Gastroesophageal sphincter (tissue), 4 donors: ENCODE data around the gene GRID1. TPM values are rescaled to one million over a fixed set of nuclear protein-coding genes. Genes with fewer than 3 reads are reported as not detected.

Source experiments
- ATAC-seq: fragments of 150-250 bp; one replicate; pipeline ENCODE4 v1.9.1; 2016; ENCODE audit warnings: mild to moderate bottlenecking, moderate library complexity
- H3K27ac ChIP-seq, 4 donors: fragments of 200-600 bp; sonication (generic) in 3 of 4; 1 replicate in 3 of 4; 2 replicates in 1 of 4; pipeline ENCODE4 v1.5.1; 2016 to 2019
- H3K27me3 ChIP-seq: fragments of 200-600 bp; sonication (generic); one replicate; pipeline ENCODE4 v1.5.1; 2019
- H3K36me3 ChIP-seq, 2 donors: fragments of 200-600 bp; sonication (generic); one replicate each; pipeline ENCODE4 v1.5.1; 2019; ENCODE audit warnings: control low read depth in 1 of 2
- H3K4me1 ChIP-seq, 3 donors: fragments of 200-600 bp; sonication (generic); 1 replicate in 2 of 3; 2 replicates in 1 of 3; pipeline ENCODE4 v1.5.1; 2016 to 2019; ENCODE audit warnings: control low read depth in 2 of 3
- H3K4me3 ChIP-seq, 2 donors: fragments of 200-600 bp; sonication (generic); one replicate each; pipeline ENCODE4 v1.5.1; 2019; ENCODE audit warnings: mild to moderate bottlenecking in 1 of 2, moderate library complexity in 1 of 2
- H3K9me3 ChIP-seq, 3 donors: fragments of 200-600 bp; sonication (generic); one replicate each; pipeline ENCODE4 v1.5.1; 2017 to 2019; ENCODE audit warnings: control low read depth in 2 of 3
- EP300 ChIP-seq: sonication (generic); formaldehyde crosslinking; IDR thresholded peaks from one replicate; pipeline ENCODE4 v1.6.1; 2017; ENCODE audit warnings: antibody characterized with exemption, mild to moderate bottlenecking
- POLR2A ChIP-seq, 2 donors: fragments of 450-650 bp; IDR thresholded peaks; one replicate each; pipeline ENCODE4 v1.6.1; 2017; ENCODE audit warnings: antibody characterized with exemption in 2 of 2, mild to moderate bottlenecking in 2 of 2, moderate library complexity in 1 of 2
- POLR2AphosphoS5 ChIP-seq: sonication (generic); formaldehyde crosslinking; IDR thresholded peaks from one replicate; pipeline ENCODE4 v1.6.1; 2017; ENCODE audit warnings: antibody characterized with exemption
- WGBS, 2 donors: methylation state at CpG; one replicate each; pipeline ENCODE4 v1.1.5; 2018; ENCODE audit warnings: low coverage in 1 of 2; 5-methylcytosine and 5-hydroxymethylcytosine counted together
- total RNA-seq, 4 donors: library from RNA; depleted of rRNA; stranded (reverse); fragments of >200 nt; gene quantifications; one replicate each; pipeline ENCODE4 v1.1.0, GENCODE V29; 2016
- TF ChIP-seq, protein P1 (sequence below), 4 experiments: fragments of 200-600 bp in 2 of 4; fragments of 450-650 bp in 2 of 4; sonication (generic) in 1 of 4; IDR thresholded peaks; one replicate each; pipeline ENCODE4 v1.5.1; 2017 to 2019; ENCODE audit warnings: antibody characterized with exemption in 4 of 4, mild to moderate bottlenecking in 2 of 4, moderate library complexity in 2 of 4

GRID1 gene
- total RNA-seq, 4 donors from 2014 or later: 1.2 to 2.7 (median 1.7) TPM

DNA sequence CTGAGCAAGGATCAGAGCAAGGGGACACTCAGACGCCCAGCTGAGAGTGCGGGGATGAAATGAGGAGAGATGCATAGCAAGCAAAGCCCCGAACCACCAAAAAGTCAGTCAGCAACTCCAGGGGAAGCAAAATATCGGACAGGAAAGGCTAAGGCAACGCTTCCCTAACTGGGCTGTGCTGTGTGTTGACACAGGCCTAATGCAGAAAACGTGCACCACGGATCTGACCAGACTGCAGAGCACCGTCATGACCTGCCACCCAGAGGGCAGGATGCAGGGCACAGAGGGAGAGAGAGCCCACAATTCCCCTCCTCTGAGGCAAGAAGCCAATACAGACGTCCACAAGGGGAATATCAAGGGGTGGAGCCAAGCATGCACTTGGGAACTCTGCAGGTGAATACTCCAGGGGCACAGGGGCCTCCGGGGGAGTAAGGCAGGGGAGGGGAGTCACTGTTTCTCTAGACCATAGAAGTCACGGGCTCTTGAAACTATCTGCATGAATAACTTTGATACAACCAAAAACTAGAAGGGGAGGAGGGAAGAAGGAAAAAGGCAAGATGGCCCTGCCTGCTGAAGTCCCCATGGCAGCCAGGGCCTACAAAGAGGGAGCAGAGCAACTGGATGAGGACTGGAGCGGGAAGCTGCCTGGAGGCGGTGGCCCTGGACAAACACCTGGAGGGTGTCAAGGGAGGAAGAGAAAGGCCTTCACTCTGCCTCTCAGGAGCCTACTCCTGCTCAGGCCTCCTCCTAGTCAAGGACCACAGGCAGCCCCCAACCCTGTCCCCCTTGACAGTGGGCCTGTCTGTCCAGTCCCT, 26.2 kb downstream of the GRID1 start:
- no peak for TF ChIP-seq POLR2A (IDR thresholded peaks at IDR 0.05)
- no peak for TF ChIP-seq POLR2AphosphoS5
- TF ChIP-seq EP300: no peak
- TF ChIP-seq, protein P1, sequence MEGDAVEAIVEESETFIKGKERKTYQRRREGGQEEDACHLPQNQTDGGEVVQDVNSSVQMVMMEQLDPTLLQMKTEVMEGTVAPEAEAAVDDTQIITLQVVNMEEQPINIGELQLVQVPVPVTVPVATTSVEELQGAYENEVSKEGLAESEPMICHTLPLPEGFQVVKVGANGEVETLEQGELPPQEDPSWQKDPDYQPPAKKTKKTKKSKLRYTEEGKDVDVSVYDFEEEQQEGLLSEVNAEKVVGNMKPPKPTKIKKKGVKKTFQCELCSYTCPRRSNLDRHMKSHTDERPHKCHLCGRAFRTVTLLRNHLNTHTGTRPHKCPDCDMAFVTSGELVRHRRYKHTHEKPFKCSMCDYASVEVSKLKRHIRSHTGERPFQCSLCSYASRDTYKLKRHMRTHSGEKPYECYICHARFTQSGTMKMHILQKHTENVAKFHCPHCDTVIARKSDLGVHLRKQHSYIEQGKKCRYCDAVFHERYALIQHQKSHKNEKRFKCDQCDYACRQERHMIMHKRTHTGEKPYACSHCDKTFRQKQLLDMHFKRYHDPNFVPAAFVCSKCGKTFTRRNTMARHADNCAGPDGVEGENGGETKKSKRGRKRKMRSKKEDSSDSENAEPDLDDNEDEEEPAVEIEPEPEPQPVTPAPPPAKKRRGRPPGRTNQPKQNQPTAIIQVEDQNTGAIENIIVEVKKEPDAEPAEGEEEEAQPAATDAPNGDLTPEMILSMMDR (IDR thresholded peaks at IDR 0.05): no peak
- Histone ChIP-seq H3K27me3 (peaks cover 21% of the 10 kb centered on the region), H3K4me1 (no peaks in the 10 kb centered on the region), H3K9me3 (no peaks in the 10 kb centered on the region), H3K4me3 (no peak overlapping the region), H3K36me3 (no peaks in the 10 kb centered on the region), H3K27ac (no peak overlapping the region)
- ATAC-seq: no peak
- WGBS, 2 donors: 15 to 64% methylated on average over 4 to 10 of the region's 13 CpGs

GRCh38 chr10:86339226-86339865, 27.2 kb downstream of the GRID1 start:
- no peak for ATAC-seq
- Histone ChIP-seq H3K27me3 (peaks cover 25% of the 10 kb centered on the region), H3K27ac (no peak overlapping the region), H3K36me3 (no peaks in the 10 kb centered on the region), H3K4me3 (no peak overlapping the region), H3K9me3 (no peaks in the 10 kb centered on the region), H3K4me1 (no peaks in the 10 kb centered on the region)
- TF ChIP-seq EP300 (no peak), POLR2AphosphoS5 (no peak), POLR2A (IDR thresholded peaks at IDR 0.05) (no peak)
- TF ChIP-seq, protein P1 (IDR thresholded peaks at IDR 0.05): no peak
- WGBS, 2 donors: 96 to 100% methylated on average over 3 to 4 of the region's 12 CpGs

DNA sequence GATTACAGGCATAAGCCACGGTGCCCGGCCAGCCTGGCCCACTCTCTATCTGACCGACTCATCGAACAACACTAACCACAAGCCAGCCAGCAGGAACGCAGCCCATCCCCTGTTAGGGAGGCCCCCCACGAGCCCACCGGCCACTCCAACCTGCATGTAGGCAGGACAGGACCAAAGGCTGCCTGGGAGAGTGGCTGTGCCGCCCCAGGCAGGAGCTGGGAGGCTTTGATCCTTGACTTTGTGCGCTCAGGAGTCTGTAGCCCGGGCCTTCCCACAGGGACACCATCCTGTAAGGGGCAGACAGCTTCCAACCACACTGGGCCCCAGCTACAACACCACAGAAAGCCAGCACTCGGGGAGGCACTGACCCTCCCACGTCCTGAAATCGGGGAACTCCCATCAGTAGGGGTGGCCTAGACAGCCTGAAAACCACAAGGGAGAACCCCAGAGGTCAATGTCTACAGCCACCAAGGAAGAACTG, 29.4 kb downstream of the GRID1 start:
- no peaks in the 10 kb centered on the region for H3K4me1 ChIP-seq
- TF ChIP-seq EP300: no peak
- TF ChIP-seq, protein P1 (IDR thresholded peaks at IDR 0.05): no peak
- no peak for TF ChIP-seq POLR2AphosphoS5
- no peak for TF ChIP-seq POLR2A (IDR thresholded peaks at IDR 0.05)
- H3K4me3 ChIP-seq: no peak overlapping the region
- H3K27ac ChIP-seq: no peak overlapping the region
- WGBS, 2 donors: 80% methylated on average over 2 of the region's 13 CpGs; no CpG with 5 or more reads in 1 of the 2 donors
- no peak for ATAC-seq
- no peaks in the 10 kb centered on the region for H3K36me3 ChIP-seq
- no peaks in the 10 kb centered on the region for H3K9me3 ChIP-seq
- H3K27me3 ChIP-seq: peaks cover 33% of the 10 kb centered on the region

- Histone ChIP-seq H3K27ac (no peak overlapping the region), H3K27me3 (peaks cover 27% of the 10 kb centered on the region), H3K9me3 (no peaks in the 10 kb centered on the region), H3K4me3 (no peak overlapping the region), H3K4me1 (no peaks in the 10 kb centered on the region), H3K36me3 (no peaks in the 10 kb centered on the region)
- ATAC-seq: no peak
- WGBS, 2 donors: 77 to 82% methylated on average over 6 of the region's 10 CpGs
- TF ChIP-seq EP300 (no peak), POLR2AphosphoS5 (no peak), POLR2A (IDR thresholded peaks at IDR 0.05) (no peak)
- TF ChIP-seq, protein P1 (IDR thresholded peaks at IDR 0.05): no peak
Measured at GRCh38 chr10:86336341-86336740, 30.3 kb downstream of the GRID1 start.
